Measurements from ENCODE around the gene B4GALNT4.
A peak's percentile ranks its signal among the peaks of the same experiment; 100 is the strongest.

The B4GALNT4 gene

DNA sequence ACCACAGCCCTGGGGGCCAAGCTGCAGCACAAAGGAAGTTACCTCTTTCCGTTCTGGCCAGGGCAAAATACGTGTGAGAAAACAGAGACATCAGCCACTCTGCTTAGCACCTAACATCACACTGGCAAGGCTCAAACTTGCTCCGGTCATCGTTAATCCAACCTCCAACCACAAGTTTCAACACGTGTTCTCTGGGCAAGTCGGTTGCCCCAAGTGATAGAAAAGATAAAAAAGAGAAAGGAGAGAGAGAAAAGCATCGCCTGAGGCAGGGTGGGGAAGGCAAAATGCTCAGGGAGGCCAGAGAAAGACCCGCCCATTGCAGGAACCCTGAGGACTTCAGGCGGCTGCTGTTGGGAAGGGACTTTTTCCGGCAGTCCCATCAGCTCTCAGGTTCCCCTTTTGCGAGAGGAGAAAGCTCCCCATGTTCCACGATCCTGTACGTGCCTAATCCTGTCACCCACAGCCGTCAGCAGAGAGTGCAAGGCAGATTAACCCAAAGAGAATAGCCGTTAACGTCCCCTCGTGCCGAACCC, 18.5 kb upstream of the B4GALNT4 start:
- FAIRE-seq, result peak; percentile 76

GRCh38 chr11:351411-351810, 17.9 kb upstream of the B4GALNT4 start:
- no peak for TF ChIP-seq PAX5 (IDR thresholded peaks at IDR 0.05; ENCODE audit: insufficient read depth, low read length, severe bottlenecking)
- no peak for FAIRE-seq
- no peak for DNase-seq (ENCODE audit: insufficient read length, low spot score)

More for the DNA sequence above, 18.5 kb upstream of the B4GALNT4 start:
- DNase-seq (ENCODE audit: insufficient read length, low spot score), result no peak
- TF ChIP-seq PAX5 (IDR thresholded peaks at IDR 0.05; ENCODE audit: insufficient read depth, low read length, severe bottlenecking) (no peak), SPI1 (IDR thresholded peaks at IDR 0.05; ENCODE audit: low read depth, low read length) (0 out of 2 replicates have a peak, but pooled peaks have one; percentile 23)

GRCh38 chr11:352456-353031, 16.8 kb upstream of the B4GALNT4 start:
- no peak for TF ChIP-seq PAX5 (IDR thresholded peaks at IDR 0.05; ENCODE audit: insufficient read depth, low read length, severe bottlenecking)
- DNase-seq (ENCODE audit: insufficient read length, low spot score) (no peak), FAIRE-seq (no peak)

DNA sequence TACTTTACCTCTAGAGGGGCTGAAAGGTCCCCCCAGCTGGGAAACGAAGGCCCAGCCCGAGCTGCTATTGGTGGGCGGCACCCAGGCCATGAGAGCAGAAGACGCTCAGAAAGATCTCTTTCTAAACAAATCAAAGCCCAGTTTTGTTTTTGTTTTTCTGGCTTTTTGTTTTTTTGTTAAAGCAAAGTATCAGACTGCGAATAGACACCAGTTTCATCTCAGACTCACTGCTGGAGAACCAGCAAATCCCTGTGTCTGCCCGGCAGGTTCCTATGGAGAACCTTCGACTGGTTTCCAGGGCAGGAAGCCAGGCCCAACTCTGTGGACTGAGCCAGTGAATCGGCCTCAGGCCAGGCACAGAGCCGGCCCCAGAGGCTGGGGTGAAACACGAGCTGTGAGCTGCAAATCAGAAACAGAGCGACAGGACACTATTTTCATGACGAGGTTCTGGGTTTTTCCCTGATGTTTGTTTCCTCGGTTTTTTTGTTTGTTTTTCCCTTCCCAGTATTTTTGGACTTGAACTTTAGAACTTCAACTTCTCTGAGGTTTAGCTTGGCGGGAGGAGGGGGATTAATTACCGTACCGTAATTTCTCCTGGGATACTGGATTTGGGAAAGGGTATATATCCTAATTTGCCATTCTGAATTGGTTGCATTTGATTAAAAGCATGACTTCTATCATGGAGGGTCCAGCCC, 16.0 kb upstream of the B4GALNT4 start:
- DNase-seq (ENCODE audit: insufficient read length, low spot score), result no peak
- no peak for TF ChIP-seq POLR2A (IDR thresholded peaks at IDR 0.05; ENCODE audit: low read depth, low read length)
- no peak for TF ChIP-seq POLR2AphosphoS5 (IDR thresholded peaks at IDR 0.05; ENCODE audit: low read depth, low read length)
- no peak for TF ChIP-seq POU2F2 (IDR thresholded peaks at IDR 0.05; ENCODE audit: low read depth, low read length)
- no peak for TF ChIP-seq TAF1 (IDR thresholded peaks at IDR 0.05; ENCODE audit: low read depth, low read length)
- no peak for TF ChIP-seq PAX5 (IDR thresholded peaks at IDR 0.05; ENCODE audit: insufficient read depth, low read length, severe bottlenecking)
- no peak for TF ChIP-seq SPI1 (IDR thresholded peaks at IDR 0.05; ENCODE audit: low read depth, low read length)
- no peak for FAIRE-seq

- peak; percentile 40 for FAIRE-seq
- TF ChIP-seq TAF1 (IDR thresholded peaks at IDR 0.05; ENCODE audit: low read depth, low read length) (peak; percentile 45; the same call in 1 of the 2 replicates), POU2F2 (IDR thresholded peaks at IDR 0.05; ENCODE audit: low read depth, low read length) (peak; percentile 3; the same call in 1 of the 2 replicates), SPI1 (IDR thresholded peaks at IDR 0.05; ENCODE audit: low read depth, low read length) (no peak), POLR2A (IDR thresholded peaks at IDR 0.05; ENCODE audit: low read depth, low read length) (peak; percentile 41; the same call in 1 of the 2 replicates), PAX5 (IDR thresholded peaks at IDR 0.05; ENCODE audit: insufficient read depth, low read length, severe bottlenecking) (no peak), POLR2AphosphoS5 (IDR thresholded peaks at IDR 0.05; ENCODE audit: low read depth, low read length) (peak; percentile 38)
These were observed 13.5 kb upstream of the B4GALNT4 start for GRCh38 chr11:355581-356458.

GRCh38 chr11:356610-357009, 12.7 kb upstream of the B4GALNT4 start:
- DNase-seq (ENCODE audit: insufficient read length, low spot score) (no peak), FAIRE-seq (peak; percentile 93)
- TF ChIP-seq TAF1 (IDR thresholded peaks at IDR 0.05; ENCODE audit: low read depth, low read length), result no peak
- TF ChIP-seq POU2F2 (IDR thresholded peaks at IDR 0.05; ENCODE audit: low read depth, low read length), result no peak

More at GRCh38 chr11:355581-356458, 13.5 kb upstream of the B4GALNT4 start:
- DNase-seq (ENCODE audit: insufficient read length, low spot score), result peak; percentile 85

DNA sequence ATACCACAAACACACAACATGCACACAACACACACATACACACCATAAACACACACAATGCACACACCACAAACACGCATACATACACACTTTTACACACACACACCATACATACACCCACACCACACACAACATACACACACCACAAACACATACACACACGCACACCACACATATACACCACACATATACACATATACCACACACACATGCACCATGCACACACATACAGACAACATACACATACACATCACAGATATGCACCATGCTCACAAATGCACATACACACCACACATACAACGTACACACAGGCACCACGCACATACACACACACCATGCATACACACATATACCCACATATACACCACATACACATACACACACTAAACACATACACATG, 11.7 kb upstream of the B4GALNT4 start:
- DNase-seq (ENCODE audit: insufficient read length, low spot score) (no peak), FAIRE-seq (no peak)
- TF ChIP-seq POU2F2 (IDR thresholded peaks at IDR 0.05; ENCODE audit: low read depth, low read length) (no peak), POLR2A (IDR thresholded peaks at IDR 0.05; ENCODE audit: low read depth, low read length) (no peak), PAX5 (IDR thresholded peaks at IDR 0.05; ENCODE audit: insufficient read depth, low read length, severe bottlenecking) (no peak), POLR2AphosphoS5 (IDR thresholded peaks at IDR 0.05; ENCODE audit: low read depth, low read length) (no peak), TAF1 (IDR thresholded peaks at IDR 0.05; ENCODE audit: low read depth, low read length) (no peak), SPI1 (IDR thresholded peaks at IDR 0.05; ENCODE audit: low read depth, low read length) (no peak)

- FAIRE-seq (no peak), DNase-seq (ENCODE audit: insufficient read length, low spot score) (no peak)
- TF ChIP-seq TAF1 (IDR thresholded peaks at IDR 0.05; ENCODE audit: low read depth, low read length), result no peak
- TF ChIP-seq SPI1 (IDR thresholded peaks at IDR 0.05; ENCODE audit: low read depth, low read length), result no peak
- TF ChIP-seq POU2F2 (IDR thresholded peaks at IDR 0.05; ENCODE audit: low read depth, low read length), result no peak
These were observed 11.0 kb upstream of the B4GALNT4 start for GRCh38 chr11:358129-358800.

- DNase-seq (ENCODE audit: insufficient read length, low spot score), result no peak
- FAIRE-seq, result no peak
- no peak for TF ChIP-seq TAF1 (IDR thresholded peaks at IDR 0.05; ENCODE audit: low read depth, low read length)
- no peak for TF ChIP-seq POLR2A (IDR thresholded peaks at IDR 0.05; ENCODE audit: low read depth, low read length)
- TF ChIP-seq POU2F2 (IDR thresholded peaks at IDR 0.05; ENCODE audit: low read depth, low read length), result no peak
- no peak for TF ChIP-seq SPI1 (IDR thresholded peaks at IDR 0.05; ENCODE audit: low read depth, low read length)
- TF ChIP-seq POLR2AphosphoS5 (IDR thresholded peaks at IDR 0.05; ENCODE audit: low read depth, low read length), result no peak
- TF ChIP-seq PAX5 (IDR thresholded peaks at IDR 0.05; ENCODE audit: insufficient read depth, low read length, severe bottlenecking), result no peak
These were observed 10.1 kb upstream of the B4GALNT4 start for GRCh38 chr11:359181-359714.
